Right lobe of liver (tissue), 6 donors: Measurements from ENCODE around the gene TMEM271. TPM values are rescaled to one million over a fixed set of nuclear protein-coding genes. Genes with fewer than 3 reads are reported as not detected.

Source experiments
- ATAC-seq, 4 donors: fragments of 200-7000 bp; cut with Tn5 transposase; one replicate each; pipeline ENCODE4 v1.9.1; 2020; ENCODE audit warnings: mild to moderate bottlenecking in 4 of 4, moderate library complexity in 4 of 4
- DNase-seq, 3 donors: peaks; one replicate each; pipeline ENCODE4 v3.0.0-alpha.2; 2020
- H3K27ac ChIP-seq, 3 donors: fragments of 200-600 bp; one replicate each; pipeline ENCODE4 v1.8.0; 2022
- H3K27me3 ChIP-seq, 2 donors: fragments of 200-600 bp; one replicate each; pipeline ENCODE4 v1.8.0; 2022
- H3K36me3 ChIP-seq, 4 donors: fragments of 200-600 bp; sonication (generic) in 1 of 4; one replicate each; pipeline versions ENCODE4 v1.5.1 to v1.8.0; 2017 to 2022; ENCODE audit warnings: control low read depth in 1 of 4
- H3K4me1 ChIP-seq, 4 donors: fragments of 200-600 bp; sonication (generic) in 1 of 4; one replicate each; pipeline versions ENCODE4 v1.5.1 to v1.8.0; 2017 to 2022; ENCODE audit warnings: control low read depth in 1 of 4
- H3K4me3 ChIP-seq, 3 donors: fragments of 200-600 bp; one replicate each; pipeline ENCODE4 v1.8.0; 2022
- H3K9me3 ChIP-seq, 4 donors: fragments of 200-600 bp; sonication (generic) in 1 of 4; one replicate each; pipeline versions ENCODE4 v1.5.1 to v1.8.0; 2017 to 2022; ENCODE audit warnings: control low read depth in 1 of 4
- CTCF ChIP-seq, 4 donors: fragments of 200-600 bp in 3 of 4; fragments of 450-650 bp in 1 of 4; IDR thresholded peaks; one replicate each; pipeline versions ENCODE4 v1.5.1 to v1.8.0; 2016 to 2022; ENCODE audit warnings: antibody characterized with exemption in 4 of 4, mild to moderate bottlenecking in 2 of 4
- POLR2A ChIP-seq: fragments of 450-650 bp; IDR thresholded peaks from one replicate; pipeline ENCODE4 v1.6.1; 2017; ENCODE audit warnings: antibody characterized with exemption, mild to moderate bottlenecking
- WGBS: methylation state at CpG from one replicate; pipeline ENCODE4 v1.1.6; 2018; ENCODE audit warnings: low coverage, low lambda C conversion rate; ENCODE audit not compliant: insufficient coverage; ENCODE audit errors: missing lambda C conversion rate; 5-methylcytosine and 5-hydroxymethylcytosine counted together
- intact Hi-C, 2 donors: fragments of 100-400 bp; cut with DNase I; formaldehyde crosslinking; loops; one replicate each; pipeline versions ENCODE4 v1.11.2 to v1.14.1; 2022
- total RNA-seq, 6 experiments: library from RNA; depleted of rRNA in 2 of 6; stranded (reverse); fragments of >200 nt in 2 of 6; fragmentation: NEBNext Ultra II Directional in 3 of 6; extraction: Animal tissue kit (Norgen Biotek cat#: 25700) in 3 of 6; gene quantifications; one replicate each; pipeline versions ENCODE4 v1.1.0 to v1.2.4, GENCODE V29; 2016 to 2023
- donor health status: DM: no; HTN: yes; CAD: no.
- donor health status: DM: no; HTN: no; CAD: no.
- donor health status: DM: no; HTN: no; CAD: no.
- donor health status: DM: no; HTN: yes; CAD: no.
- donor health status: DM: no; HTN: yes; CAD: no.

TMEM271 gene
- total RNA-seq, 6 experiments from 2014 or later = not detected

- Histone ChIP-seq H3K9me3 (no peaks in the 10 kb centered on the region), H3K4me3 (no peak overlapping the region), H3K27ac (no peak overlapping the region), H3K27me3 (no peaks in the 10 kb centered on the region), H3K36me3 (no peaks in the 10 kb centered on the region), H3K4me1 (no peaks in the 10 kb centered on the region)
- peak in 1 of 3 donors; percentile 22 for DNase-seq
- 69% methylated on average over 8 of the region's 8 CpGs for WGBS
- peak in 1 of 4 donors; percentile 20 for ATAC-seq
- no peak for TF ChIP-seq POLR2A
- TF ChIP-seq CTCF (IDR thresholded peaks at IDR 0.05) = no peak
- intact Hi-C loops = no loop called here
Measured at GRCh38 chr4:609400-610050, 33.4 kb upstream of the TMEM271 start.

GRCh38 chr4:608236-608635, 32.1 kb upstream of the TMEM271 start:
- no peaks in the 10 kb centered on the region for H3K36me3 ChIP-seq
- H3K27ac ChIP-seq = no peak overlapping the region
- ATAC-seq (no peak), DNase-seq (no peak)
- H3K9me3 ChIP-seq = no peaks in the 10 kb centered on the region
- no peak overlapping the region for H3K4me3 ChIP-seq
- intact Hi-C loops = no loop called here
- no peaks in the 10 kb centered on the region for H3K27me3 ChIP-seq
- no peaks in the 10 kb centered on the region for H3K4me1 ChIP-seq
- 19% methylated on average over 6 of the region's 7 CpGs for WGBS
- TF ChIP-seq CTCF (IDR thresholded peaks at IDR 0.05) (no peak), POLR2A (no peak)

- 67% methylated on average over 13 of the region's 17 CpGs for WGBS
- no peaks in the 10 kb centered on the region for H3K36me3 ChIP-seq
- H3K9me3 ChIP-seq = no peaks in the 10 kb centered on the region
- H3K27me3 ChIP-seq = no peaks in the 10 kb centered on the region
- no peak for ATAC-seq
- intact Hi-C loops = no loop called here
- no peaks in the 10 kb centered on the region for H3K4me1 ChIP-seq
- no peak overlapping the region for H3K4me3 ChIP-seq
- H3K27ac ChIP-seq = no peak overlapping the region
- DNase-seq = no peak
- TF ChIP-seq POLR2A (no peak), CTCF (IDR thresholded peaks at IDR 0.05) (no peak)
Measured at GRCh38 chr4:605702-606425, 29.8 kb upstream of the TMEM271 start.

- intact Hi-C loops = no loop called here
- H3K36me3 ChIP-seq = no peaks in the 10 kb centered on the region
- 52% methylated on average over 3 of the region's 3 CpGs for WGBS
Measured at GRCh38 chr4:604131-604530, 28.0 kb upstream of the TMEM271 start.

More at GRCh38 chr4:604131-604530, 28.0 kb upstream of the TMEM271 start:
- Histone ChIP-seq H3K27ac (no peak overlapping the region), H3K9me3 (no peaks in the 10 kb centered on the region), H3K4me1 (no peaks in the 10 kb centered on the region), H3K27me3 (no peaks in the 10 kb centered on the region), H3K4me3 (no peak overlapping the region)
- DNase-seq (no peak), ATAC-seq (no peak)
- no peak for TF ChIP-seq POLR2A
- no peak for TF ChIP-seq CTCF (IDR thresholded peaks at IDR 0.05)
